GM18526 (cell line): ENCODE measurements around the gene APOO.

Source experiments
- POLR2A ChIP-seq: IDR thresholded peaks from 3 replicates; pipeline ENCODE4 v1.6.1; 2011; ENCODE audit not compliant: insufficient read length; ENCODE audit errors: extremely low read depth

APOO gene

DNA sequence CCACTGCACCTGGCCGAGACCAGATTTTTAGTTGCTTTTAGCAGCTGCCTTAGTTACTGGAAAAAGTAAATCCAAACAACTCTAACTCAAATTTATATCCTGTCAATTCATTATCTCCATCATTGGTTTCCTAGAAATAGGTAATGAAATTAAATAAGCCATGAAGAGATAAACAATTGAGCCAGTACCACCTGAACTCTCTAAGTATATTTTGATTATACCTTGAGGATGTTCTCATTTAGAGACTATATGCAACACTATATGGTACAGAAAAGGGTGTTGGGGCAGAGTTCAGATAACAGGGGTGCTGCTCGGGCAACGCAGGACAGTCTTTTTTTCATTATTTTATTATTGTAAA, 89.8 kb downstream of the APOO start:
- TF ChIP-seq POLR2A, result no peak

DNA sequence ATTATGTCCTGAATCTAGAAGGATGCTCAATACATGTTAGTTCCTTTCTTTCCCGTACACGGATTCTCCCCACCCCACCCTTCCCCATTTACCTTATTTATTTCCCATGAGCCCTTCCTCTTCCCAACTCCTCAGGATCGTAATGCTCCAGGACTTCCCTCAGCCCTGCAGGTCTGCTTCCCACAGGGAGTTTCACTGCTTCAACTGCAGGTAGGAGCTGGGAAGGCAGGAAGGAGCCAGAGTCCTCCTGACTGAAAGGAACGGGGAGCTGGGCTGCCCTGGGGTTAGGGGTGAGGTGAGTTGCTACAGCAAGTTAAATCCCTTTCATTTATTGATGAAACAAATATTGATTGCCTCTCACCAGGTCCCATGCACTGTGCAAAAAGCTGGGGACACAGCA, 91.6 kb downstream of the APOO start:
- no peak for TF ChIP-seq POLR2A

DNA sequence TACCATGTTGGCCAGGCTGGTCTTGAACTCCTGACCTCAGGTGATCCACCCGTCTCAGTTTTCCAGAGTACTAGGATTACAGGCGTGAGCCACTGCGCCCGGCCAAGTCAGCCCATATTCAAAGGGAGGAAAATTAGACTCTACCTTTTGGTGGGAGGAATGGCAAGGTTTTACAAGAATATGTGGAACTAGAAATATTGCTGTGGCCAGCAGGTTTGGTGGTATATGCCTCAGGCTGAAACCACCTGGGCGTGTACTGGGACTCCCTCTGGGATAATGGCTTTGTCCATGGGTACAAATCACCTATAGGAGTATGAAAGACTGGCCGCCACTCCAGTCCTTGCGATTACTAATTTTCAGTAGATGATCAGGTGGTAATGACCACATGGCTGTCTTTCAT, 92.4 kb downstream of the APOO start:
- no peak for TF ChIP-seq POLR2A

DNA sequence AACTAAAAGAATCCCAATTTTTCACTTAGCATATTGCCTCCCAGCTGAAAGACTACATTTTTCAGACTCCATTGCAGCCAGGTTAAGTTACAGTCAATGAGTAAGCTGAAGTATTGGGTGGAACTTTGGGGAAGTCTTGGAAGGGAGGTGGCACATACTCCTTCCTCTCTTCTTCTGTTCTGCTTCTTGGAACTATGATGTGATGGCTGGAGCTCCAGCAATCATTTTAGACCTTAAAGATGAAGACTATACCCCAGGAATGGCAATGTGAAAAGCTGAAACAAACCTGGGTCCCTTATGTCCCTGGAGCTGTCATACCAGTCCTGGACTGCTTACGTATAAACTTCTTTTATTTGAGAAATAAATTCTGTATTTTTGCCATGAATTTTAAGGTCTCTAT, 93.9 kb downstream of the APOO start:
- no peak for TF ChIP-seq POLR2A

DNA sequence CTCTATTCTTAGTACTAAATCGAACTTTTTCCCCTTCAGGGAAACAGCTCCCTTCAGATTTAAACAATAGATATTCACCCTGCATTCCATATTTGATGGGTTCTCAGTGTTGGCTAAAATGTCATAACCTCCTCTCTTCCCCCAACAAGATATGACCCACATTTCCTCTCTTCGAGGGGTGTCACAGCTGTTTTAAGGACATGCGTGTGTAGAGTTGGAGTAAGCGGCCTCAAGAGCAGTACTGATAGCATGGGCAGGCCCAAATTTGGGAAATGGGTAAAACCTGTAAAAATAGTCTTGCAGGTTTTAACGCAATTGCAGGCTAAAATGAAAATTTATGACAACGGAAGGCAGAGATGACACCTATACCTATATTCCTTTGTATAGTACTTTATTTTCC, 96.1 kb downstream of the APOO start:
- TF ChIP-seq POLR2A, result no peak

DNA sequence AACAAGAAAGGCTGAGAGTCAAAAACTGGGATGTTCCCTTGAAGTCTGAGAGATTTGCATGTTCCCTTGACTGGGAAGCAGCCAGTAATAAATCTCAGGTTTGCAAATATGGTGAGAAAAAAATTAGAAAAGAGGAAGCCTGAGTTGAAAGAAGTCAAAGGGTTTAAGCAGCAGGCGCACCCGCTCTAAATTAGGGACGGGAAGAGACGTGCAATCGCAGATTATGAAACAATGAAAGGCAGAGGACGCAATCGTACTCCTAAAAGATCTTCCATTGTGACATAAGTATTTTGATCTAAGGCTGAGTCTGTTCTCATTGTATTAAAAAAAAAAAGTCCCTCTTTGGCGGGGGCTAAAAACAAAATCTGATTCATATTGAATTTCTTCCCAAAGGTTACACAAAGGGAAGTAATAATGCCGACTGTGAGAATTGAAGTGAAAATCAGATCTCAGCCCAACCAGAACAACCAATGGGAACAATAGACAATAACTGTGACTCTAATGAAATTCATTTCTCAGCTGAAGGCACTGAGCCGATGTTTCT, 96.6 kb downstream of the APOO start:
- no peak for TF ChIP-seq POLR2A

DNA sequence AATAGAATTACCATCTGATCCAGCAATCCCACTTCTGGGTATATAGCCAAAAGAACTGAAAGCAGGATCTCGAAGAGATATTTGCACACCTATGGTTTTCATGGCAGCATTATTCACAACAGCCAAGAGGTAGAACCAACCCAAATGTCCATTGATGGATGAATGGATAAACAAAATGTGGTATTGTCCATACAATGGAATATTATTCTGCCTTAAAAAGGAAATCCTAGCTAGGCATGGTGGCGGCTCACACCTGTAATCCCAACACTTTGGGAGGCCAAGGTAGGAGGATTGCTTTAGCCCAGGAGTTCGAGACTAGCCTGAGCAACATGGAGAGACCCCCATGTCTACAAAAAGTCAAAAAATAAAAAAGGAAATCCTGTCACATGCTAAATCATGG, 97.5 kb downstream of the APOO start:
- no peak for TF ChIP-seq POLR2A

DNA sequence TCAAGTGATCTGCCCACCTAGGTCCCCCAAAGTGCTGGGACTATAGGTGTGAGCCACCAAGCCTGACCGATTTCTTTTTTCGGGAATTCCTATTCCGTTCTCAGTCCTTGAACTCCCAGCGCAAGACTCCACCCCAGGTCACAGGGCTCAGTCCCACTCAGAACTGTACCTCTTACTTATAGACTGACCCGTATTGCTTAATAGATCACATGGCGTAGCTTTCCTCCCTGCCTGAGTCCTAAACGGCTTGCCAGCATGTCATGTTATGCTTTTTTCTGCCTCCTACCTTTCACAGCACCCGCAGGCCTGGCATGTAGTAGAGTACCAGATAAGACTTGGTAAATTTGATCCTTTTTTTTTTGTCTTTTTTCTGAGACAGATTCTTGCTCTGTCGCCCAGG, 102.3 kb downstream of the APOO start:
- no peak for TF ChIP-seq POLR2A

DNA sequence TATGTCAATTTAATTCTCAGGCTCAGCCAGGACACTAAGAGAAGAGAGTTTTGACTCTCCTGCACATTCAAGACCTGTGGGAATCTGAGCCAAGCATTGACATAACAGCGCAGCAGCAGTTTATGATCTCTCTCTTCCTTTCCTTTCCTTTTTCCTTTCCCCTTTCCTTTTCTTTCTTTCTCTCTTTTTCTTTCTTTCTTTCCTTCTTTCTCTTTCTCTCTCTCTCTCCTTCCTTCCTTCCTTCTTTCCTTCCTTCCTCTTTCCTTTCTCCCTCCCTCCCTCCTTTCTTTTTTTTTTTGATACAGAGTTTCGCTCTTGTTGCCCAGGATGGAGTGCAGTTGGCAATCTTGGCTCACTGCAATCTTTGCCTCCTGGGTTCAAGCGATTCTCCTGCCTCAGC, 103.2 kb downstream of the APOO start:
- TF ChIP-seq POLR2A, result no peak

DNA sequence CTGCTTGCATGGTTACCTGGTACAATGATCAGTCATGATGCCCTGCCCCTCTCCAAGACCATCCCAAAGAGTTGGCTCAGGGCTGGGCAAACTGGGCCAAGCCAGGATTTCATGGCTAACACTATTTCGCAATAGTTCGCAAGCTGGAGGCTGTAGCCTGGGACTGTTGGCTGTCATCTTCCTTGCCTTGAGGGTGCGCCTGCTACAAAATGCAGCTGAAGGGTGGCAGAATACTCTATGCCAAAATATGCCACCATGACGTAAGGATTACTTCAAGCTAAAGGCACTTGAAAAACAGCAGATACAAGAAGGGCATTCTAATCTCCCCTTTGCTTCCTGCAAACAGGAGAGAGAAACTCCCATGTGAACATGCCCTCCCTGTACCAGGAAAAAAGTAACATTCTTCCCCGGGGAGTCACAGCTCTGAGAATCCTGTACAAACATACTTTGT, 103.8 kb downstream of the APOO start:
- no peak for TF ChIP-seq POLR2A

DNA sequence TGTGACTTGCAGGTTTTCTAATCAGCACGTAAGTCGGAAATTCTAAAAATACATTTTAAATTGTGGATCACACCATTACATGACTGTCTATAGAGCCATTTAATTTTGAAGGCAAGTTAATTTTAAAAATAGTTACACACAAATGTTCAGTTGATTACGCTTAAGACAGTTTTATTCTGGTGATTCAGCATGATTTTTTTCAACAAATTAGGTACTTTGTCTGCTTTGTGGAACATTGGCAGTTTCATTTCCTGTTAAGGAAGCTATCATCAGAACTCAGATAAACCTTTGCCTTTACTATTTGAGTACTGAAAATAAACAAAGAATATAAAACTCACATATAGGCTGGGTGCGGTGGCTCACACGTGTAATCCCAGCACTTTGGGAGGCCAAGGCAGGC, 105.3 kb downstream of the APOO start:
- no peak for TF ChIP-seq POLR2A

DNA sequence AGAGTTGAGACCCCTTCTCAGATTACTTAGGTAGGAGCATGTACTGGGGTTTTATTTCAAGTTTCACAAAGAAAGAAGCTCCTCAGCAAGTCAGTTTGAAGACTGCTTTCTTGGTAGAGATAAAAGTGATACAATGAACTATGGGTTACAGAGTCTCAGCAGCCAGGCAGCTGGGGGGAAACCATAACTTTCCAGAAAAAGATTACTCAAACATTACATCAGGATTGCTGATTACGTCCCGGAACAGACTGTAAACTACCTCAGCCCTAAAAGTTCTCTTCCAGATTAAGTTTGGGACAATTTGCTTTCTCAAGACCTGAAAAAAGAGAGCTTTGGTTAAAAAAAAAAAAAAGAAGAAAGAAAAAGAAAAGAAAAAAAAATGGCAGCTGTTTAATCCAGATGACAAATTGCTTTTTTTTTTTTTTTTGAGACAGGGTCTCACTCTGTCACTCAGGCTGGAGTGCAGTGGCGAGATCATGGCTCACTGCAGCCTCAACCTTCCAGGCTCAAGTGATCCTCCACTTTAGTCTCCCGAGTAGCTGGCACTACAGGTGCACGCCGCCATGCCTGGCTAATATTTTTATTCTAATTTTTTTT, 108.2 kb downstream of the APOO start:
- no peak for TF ChIP-seq POLR2A

DNA sequence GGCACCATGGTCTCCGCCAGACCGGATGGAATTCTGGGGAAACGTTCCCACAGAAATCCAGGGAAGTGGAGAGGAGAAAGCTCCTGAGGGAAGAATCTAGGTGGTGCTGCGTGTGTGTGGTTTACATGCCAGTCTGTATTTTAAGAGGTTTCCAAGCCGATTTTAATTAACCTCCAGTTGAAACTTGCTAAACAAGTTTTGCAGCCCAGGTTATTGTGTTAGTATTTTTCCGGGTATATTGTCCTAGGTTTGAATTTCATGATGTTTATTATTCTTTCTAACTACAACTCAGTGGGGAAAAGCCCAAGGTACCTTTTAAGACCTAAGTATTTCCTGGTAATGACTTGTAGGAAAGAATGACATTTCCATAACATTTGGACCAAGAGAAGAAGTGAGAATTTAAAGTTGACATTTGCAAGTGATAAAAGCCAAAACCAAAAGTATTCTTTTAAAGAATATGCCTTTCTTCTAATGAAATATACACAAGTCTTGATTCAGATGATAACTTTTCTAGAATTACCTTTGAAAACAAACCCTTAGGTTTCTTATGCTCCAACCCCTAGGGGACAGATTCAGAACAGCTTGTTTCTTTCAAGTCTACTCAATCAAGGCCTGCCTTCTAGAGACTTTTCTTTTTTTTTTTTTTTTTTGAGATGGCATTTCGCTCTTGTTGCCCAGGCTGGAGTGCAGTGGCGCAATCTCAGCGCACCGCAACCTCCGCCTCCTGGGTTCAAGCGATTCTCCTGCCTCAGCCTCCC, 110.2 kb downstream of the APOO start:
- no peak for TF ChIP-seq POLR2A

DNA sequence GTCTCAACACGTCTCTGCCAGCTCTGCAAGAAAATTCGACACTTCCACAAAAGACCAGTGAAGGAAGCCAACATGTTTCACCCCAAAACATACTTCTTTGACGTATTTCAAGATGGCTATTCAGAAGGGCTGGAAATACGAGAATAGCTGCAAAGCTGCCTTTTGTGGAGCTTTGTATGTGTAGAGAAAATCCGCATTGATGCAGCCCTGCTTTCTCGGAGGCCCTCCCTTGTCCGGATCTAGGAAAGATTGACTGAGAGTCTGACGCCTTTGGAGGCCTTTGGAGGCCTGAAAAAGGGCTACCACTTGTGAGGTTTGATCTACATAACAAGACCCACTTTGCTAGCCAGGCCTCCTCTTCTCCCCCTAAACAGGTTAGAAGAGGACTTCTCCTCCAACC, 112.5 kb downstream of the APOO start:
- TF ChIP-seq POLR2A, result no peak

DNA sequence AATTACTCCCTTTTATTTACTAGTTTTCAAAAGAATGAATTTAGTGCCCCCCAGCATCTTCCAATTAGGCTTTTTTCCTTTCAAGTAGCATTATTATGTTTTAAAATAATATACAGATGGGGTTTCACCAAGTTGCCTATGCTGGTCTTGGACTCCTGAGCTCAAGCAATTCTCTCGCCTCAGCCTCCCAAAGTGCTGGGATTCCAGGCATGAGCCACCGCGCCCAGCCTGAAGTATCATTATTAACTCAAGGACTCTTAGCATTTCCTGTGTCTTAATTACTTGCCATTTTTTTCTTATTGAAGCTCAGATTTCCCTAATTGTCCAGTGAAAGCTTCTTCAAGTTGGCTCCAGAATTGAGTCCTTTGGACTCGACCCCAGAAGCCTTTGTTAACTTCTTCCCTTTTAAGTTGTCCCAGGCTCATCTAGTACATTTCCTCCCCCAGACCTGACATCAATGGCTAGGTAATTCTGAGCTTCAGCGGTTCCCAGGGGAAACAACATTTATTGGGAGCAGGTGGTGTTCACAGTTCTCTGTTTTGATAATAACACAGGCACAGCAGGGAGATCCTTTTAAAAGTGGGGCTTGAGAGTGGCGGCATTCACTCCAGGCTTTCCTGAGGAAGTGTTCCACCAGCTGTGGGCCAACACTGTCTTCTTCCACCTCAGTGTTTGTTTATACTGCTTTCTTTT, 114.7 kb downstream of the APOO start:
- no peak for TF ChIP-seq POLR2A

DNA sequence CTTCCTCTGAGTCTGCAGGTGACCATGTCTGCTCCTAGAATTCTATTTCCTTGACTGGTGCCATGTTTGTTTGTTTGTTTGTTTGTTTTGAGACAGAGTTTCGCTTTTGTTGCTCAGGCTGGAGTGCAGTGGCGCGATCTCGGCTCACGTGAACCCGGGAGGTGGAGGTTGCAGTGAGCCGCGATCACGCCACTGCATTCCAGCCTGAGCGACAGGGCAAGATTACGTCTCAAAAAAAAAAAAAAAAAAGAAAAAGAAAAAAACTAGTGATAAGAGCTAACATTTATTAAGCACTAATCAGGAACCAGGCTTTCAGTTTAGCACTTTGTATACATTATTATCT, 117.6 kb downstream of the APOO start:
- TF ChIP-seq POLR2A, result no peak

DNA sequence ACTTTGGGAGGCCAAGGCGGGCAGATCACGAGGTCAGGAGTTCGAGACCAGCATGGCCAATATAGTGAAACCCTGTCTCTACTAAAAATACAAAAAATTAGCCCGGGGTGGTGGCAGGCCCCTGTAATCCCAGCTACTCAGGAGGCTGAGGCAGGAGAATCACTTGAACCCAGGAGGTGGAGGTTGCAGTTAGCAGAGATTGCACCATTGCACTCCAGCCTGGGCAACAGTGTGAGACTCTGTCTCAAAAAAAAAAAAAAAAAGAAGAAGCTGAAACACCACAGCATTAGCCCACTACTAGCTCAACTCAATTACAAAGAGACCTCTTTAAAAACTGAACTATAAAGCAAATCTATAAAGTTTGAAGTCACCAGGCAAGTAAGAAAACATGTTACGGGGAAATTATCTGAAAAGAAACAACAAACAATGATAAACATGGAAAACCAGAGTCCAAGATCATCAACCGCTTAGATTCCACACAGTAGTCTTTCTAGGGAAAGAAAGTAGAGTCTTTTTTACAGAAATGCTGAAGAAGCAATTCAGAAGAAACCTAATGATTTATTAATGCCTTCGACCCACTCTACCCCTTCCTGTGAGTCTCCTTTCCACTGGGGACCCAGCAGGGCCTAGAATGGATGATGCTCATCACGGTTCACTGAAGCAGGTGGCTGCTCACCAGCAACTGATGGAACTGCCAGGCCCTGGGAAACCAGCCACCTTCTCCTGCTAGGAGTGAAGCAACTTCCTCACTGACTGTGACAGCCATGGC, 118.2 kb downstream of the APOO start:
- no peak for TF ChIP-seq POLR2A
